Neuronal stem cell (in vitro differentiated cells): Measurements from ENCODE around the gene RAP1GAP2.
A peak's percentile ranks its signal among the peaks of the same experiment; 100 is the strongest.

ENCODE experiments used
- DNase-seq: peaks from one replicate; pipeline ENCODE4 v3.0.0-alpha.2; 2013; ENCODE audit warnings: low spot score
- H2AFZ ChIP-seq: one replicate; pipeline ENCODE4 v1.6.1; 2013; ENCODE audit warnings: mild to moderate bottlenecking, low read length, inconsistent platforms
- H2AK5ac ChIP-seq: 2 replicates; pipeline ENCODE4 v1.6.1; 2013; ENCODE audit warnings: low read depth, mild to moderate bottlenecking, inconsistent platforms, low read length, moderate library complexity, mixed read lengths
- H2BK120ac ChIP-seq: 2 replicates; pipeline ENCODE4 v1.6.1; 2013; ENCODE audit warnings: low read depth, mild to moderate bottlenecking, inconsistent platforms, low read length, moderate library complexity, mixed read lengths
- H2BK12ac ChIP-seq: one replicate; pipeline ENCODE4 v1.6.1; 2013; ENCODE audit warnings: low read length, inconsistent platforms
- H2BK15ac ChIP-seq: 2 replicates; pipeline ENCODE4 v1.6.1; 2013; ENCODE audit warnings: mild to moderate bottlenecking, low read length, inconsistent platforms, mixed read lengths
- H2BK5ac ChIP-seq: one replicate; pipeline ENCODE4 v1.6.1; 2013; ENCODE audit warnings: inconsistent platforms, mild to moderate bottlenecking, low read length, moderate library complexity
- H3K14ac ChIP-seq: one replicate; pipeline ENCODE4 v1.6.1; 2013; ENCODE audit warnings: low read length, inconsistent platforms
- H3K18ac ChIP-seq: 2 replicates; pipeline ENCODE4 v1.6.1; 2013; ENCODE audit warnings: low read length, inconsistent platforms
- H3K23ac ChIP-seq: 2 replicates; pipeline ENCODE4 v1.6.1; 2013; ENCODE audit warnings: low read depth, mild to moderate bottlenecking, mixed read lengths, low read length, inconsistent platforms; ENCODE audit not compliant: poor library complexity
- H3K27ac ChIP-seq: replicated peaks from 3 replicates; pipeline ENCODE4 v1.5.1; 2013; ENCODE audit warnings: low read length, inconsistent platforms
- H3K27me3 ChIP-seq, 3 experiments: 2 replicates each; pipeline ENCODE4 v1.6.1; 2013; ENCODE audit warnings: low read length in 3 of 3, mild to moderate bottlenecking in 2 of 3, inconsistent platforms in 1 of 3, low read depth in 1 of 3, mixed read lengths in 1 of 3, moderate library complexity in 1 of 3; ENCODE audit not compliant: control insufficient read depth in 3 of 3, insufficient read depth in 3 of 3
- H3K36me3 ChIP-seq, 2 donors: replicated peaks in 1 of 2; 2 replicates each; pipeline ENCODE4 v1.6.1; 2013; ENCODE audit warnings: low read length in 2 of 2; ENCODE audit not compliant: control insufficient read depth in 2 of 2, insufficient read depth in 2 of 2
- H3K4ac ChIP-seq: 2 replicates; pipeline ENCODE4 v1.6.1; 2013; ENCODE audit warnings: inconsistent platforms, mild to moderate bottlenecking, low read length, moderate library complexity
- H3K4me1 ChIP-seq, 2 donors: 1 replicate in 1 of 2; 2 replicates in 1 of 2; pipeline ENCODE4 v1.6.1; 2013; ENCODE audit warnings: low read length in 2 of 2, low read depth in 1 of 2; ENCODE audit not compliant: control insufficient read depth in 2 of 2, insufficient read depth in 1 of 2
- H3K4me2 ChIP-seq: one replicate; pipeline ENCODE4 v1.6.1; 2013; ENCODE audit warnings: mild to moderate bottlenecking, low read length, inconsistent platforms; ENCODE audit not compliant: insufficient read depth, poor library complexity, severe bottlenecking
- H3K4me3 ChIP-seq, 2 donors: 2 replicates each; pipeline ENCODE4 v1.5.1; 2013; ENCODE audit warnings: low read length in 2 of 2, mild to moderate bottlenecking in 2 of 2, inconsistent platforms in 1 of 2, moderate library complexity in 1 of 2
- H3K79me1 ChIP-seq: one replicate; pipeline ENCODE4 v1.6.1; 2013; ENCODE audit warnings: low read depth, mild to moderate bottlenecking, inconsistent platforms, low read length, moderate library complexity
- H3K9ac ChIP-seq: one replicate; pipeline ENCODE4 v1.6.1; 2013; ENCODE audit warnings: mild to moderate bottlenecking, low read depth, low read length, inconsistent platforms; ENCODE audit not compliant: poor library complexity
- H3K9me3 ChIP-seq, 2 donors: replicated peaks in 1 of 2; 2 replicates each; pipeline versions ENCODE3 to v1.6.1; 2013; ENCODE audit warnings: low read length in 2 of 2, mild to moderate bottlenecking in 2 of 2, inconsistent platforms in 1 of 2, low read depth in 1 of 2, mixed read lengths in 1 of 2, moderate library complexity in 1 of 2; ENCODE audit not compliant: control insufficient read depth in 2 of 2, insufficient read depth in 1 of 2
- H4K8ac ChIP-seq: one replicate; pipeline ENCODE4 v1.6.1; 2013; ENCODE audit warnings: low read depth, mild to moderate bottlenecking, inconsistent platforms, low read length, moderate library complexity
- H4K91ac ChIP-seq: one replicate; pipeline ENCODE4 v1.6.1; 2013; ENCODE audit warnings: low read length, low read depth, mild to moderate bottlenecking, inconsistent platforms; ENCODE audit not compliant: poor library complexity
- WGBS, 2 donors: extraction: QIAGEN DNeasy Blood & Tissue Kit; methylation state at CpG; one replicate each; pipeline ENCODE4 v1.1.7; 2013; ENCODE audit warnings: missing lambda C conversion rate in 2 of 2, mixed read lengths in 1 of 2; ENCODE audit not compliant: insufficient read length in 2 of 2, insufficient replicate concordance in 1 of 2; ENCODE audit errors: extremely low coverage in 2 of 2; 5-methylcytosine and 5-hydroxymethylcytosine counted together

Gene RAP1GAP2

DNA sequence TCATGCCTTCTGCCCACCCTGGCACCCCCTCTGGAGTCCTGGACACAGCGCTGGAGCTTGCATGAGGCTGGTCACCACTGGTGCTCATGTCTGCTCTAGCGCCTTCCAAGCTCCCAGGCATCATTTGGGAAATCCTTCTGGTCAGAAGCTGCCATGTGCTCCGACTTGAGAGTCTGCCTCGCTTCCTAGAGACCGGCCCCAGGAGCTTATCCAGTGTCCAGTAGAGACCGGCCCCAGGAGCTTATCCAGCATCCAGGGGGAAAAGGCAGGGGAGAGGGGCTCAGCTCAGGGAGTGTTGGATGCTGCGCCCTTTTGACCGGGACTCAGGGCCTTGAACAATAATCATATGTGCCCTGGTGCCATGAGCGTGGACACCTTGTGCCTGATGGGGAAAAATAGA is 106.3 kb downstream of the RAP1GAP2 start:
- Histone ChIP-seq H2AFZ (no peak overlapping the region), H3K23ac (no peak overlapping the region), H3K4me2 (no peak overlapping the region), H3K9ac (no peak overlapping the region), H3K18ac (peak overlapping the region; percentile 27), H3K4ac (no peak overlapping the region), H3K14ac (no peak overlapping the region), H3K9me3 (peaks cover 0 to 2% of the 10 kb centered on the region in 2 donors), H4K8ac (no peak overlapping the region), H3K27me3 (peaks cover 0 to 12% (median 0%) of the 10 kb centered on the region in 3 experiments), H3K79me1 (no peaks in the 10 kb centered on the region), H3K36me3 (no peaks in the 10 kb centered on the region), H2BK5ac (no peak overlapping the region), H2BK12ac (no peak overlapping the region), H3K27ac (no peak overlapping the region), H4K91ac (no peak overlapping the region), H2AK5ac (peak overlapping the region; percentile 31), H3K4me1 (peaks cover 0 to 10% of the 10 kb centered on the region in 2 donors), H3K4me3 (no peak overlapping the region), H2BK15ac (no peak overlapping the region), H2BK120ac (no peak overlapping the region)
- WGBS, 2 donors, result no CpG with 5 or more reads among the region's 9 CpGs
- DNase-seq, result no peak

DNA sequence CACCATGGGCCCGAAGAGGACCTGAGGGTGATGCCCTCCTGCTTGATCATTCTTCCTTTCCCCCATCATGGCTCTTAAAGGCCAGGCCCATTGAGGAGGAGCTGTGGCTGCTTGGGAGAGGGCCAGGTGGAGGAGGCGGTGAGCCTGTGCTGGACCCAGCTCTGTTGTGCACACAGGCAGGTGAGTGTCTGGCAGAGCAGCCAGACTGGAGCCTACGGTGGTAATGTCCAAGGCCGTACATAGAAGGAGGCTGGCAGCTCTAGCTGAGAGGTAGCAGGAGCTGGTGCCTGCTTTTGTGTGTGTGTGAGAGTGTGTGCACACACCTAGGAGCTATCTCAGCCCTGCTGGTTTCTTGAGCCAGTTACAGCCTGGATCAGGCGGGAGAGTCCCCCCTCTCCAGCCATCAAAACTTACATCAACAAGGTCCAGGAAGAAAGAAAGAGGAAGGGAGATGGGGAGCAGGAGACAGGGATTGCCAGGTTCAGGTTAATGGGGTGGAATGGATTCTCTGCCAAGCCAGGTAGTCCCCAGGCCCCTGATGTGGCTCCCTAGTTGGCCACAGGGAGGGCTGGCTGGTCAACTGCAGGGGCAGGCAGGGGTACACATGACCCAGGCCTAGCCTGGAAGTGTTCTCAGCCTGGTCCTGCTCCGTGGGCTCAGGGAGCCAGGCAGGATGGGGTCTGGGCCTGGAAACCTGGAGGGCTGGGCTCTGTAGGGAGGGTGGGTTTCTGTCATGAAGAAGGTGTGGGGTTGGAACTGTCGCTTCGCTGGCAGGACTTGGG is 107.1 kb downstream of the RAP1GAP2 start:
- DNase-seq, result no peak
- WGBS, 2 donors, result no CpG with 5 or more reads among the region's 8 CpGs
- peak overlapping the region; percentile 16 for H2BK5ac ChIP-seq
- peaks cover 0 to 10% of the 10 kb centered on the region in 2 donors for H3K4me1 ChIP-seq
- H3K18ac ChIP-seq, result peak overlapping the region; percentile 88
- H4K91ac ChIP-seq, result no peak overlapping the region
- peak overlapping the region; percentile 22 for H3K23ac ChIP-seq
- no peaks in the 10 kb centered on the region for H3K36me3 ChIP-seq
- no peak overlapping the region for H3K4me3 ChIP-seq
- H3K27me3 ChIP-seq, result peaks cover 0 to 12% (median 0%) of the 10 kb centered on the region in 3 experiments
- no peak overlapping the region for H3K27ac ChIP-seq
- peak overlapping the region; percentile 11 for H2AFZ ChIP-seq
- peak overlapping the region; percentile 28 for H2BK15ac ChIP-seq
- H3K9me3 ChIP-seq, result peaks cover 0 to 2% of the 10 kb centered on the region in 2 donors
- H3K14ac ChIP-seq, result peak overlapping the region; percentile 25
- no peaks in the 10 kb centered on the region for H3K79me1 ChIP-seq
- H4K8ac ChIP-seq, result no peak overlapping the region
- no peak overlapping the region for H3K4ac ChIP-seq
- no peak overlapping the region for H2BK12ac ChIP-seq
- H2BK120ac ChIP-seq, result peak overlapping the region; percentile 18
- peak overlapping the region; percentile 23 for H2AK5ac ChIP-seq
- no peak overlapping the region for H3K4me2 ChIP-seq
- peak overlapping the region; percentile 64 for H3K9ac ChIP-seq

GRCh38 chr17:2904135-2904534 is 107.9 kb downstream of the RAP1GAP2 start:
- Histone ChIP-seq H2BK15ac (no peak overlapping the region), H2AFZ (peak overlapping the region; percentile 24), H3K14ac (no peak overlapping the region), H3K18ac (peak overlapping the region; percentile 88), H3K9ac (peak overlapping the region; percentile 64), H3K27me3 (peaks cover 0 to 12% (median 0%) of the 10 kb centered on the region in 3 experiments), H3K79me1 (no peaks in the 10 kb centered on the region), H3K4me1 (peaks cover 0 to 10% of the 10 kb centered on the region in 2 donors), H3K27ac (no peak overlapping the region), H3K4me3 (no peak overlapping the region), H2BK120ac (peak overlapping the region; percentile 18), H2BK12ac (no peak overlapping the region), H3K36me3 (no peaks in the 10 kb centered on the region), H3K23ac (peak overlapping the region; percentile 16), H3K4me2 (no peak overlapping the region), H4K8ac (no peak overlapping the region), H4K91ac (no peak overlapping the region), H2AK5ac (no peak overlapping the region), H3K4ac (no peak overlapping the region), H3K9me3 (peaks cover 0 to 2% of the 10 kb centered on the region in 2 donors), H2BK5ac (peak overlapping the region; percentile 16)
- peak; percentile 23 for DNase-seq
- no CpG with 5 or more reads among the region's 16 CpGs for WGBS, 2 donors

DNA sequence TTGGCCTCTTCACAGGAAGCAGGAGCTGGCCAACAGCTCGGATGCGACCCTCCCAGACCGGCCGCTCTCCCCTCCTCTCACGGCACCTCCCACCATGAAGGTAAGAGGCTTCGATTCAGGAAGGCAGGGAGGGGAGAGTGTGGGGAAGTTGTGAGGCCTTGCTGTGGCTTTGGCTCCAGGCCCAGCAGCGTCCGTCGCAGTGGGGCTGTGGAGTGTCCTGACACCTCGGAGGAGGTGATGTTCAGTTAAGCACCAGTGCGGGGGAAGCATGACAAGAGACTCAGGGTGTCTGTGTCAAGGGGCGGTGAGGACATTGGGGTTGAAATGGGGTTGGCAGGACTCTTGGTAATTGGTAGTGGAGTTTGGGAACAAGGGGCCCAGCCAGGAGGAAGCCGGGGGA is 109.0 kb downstream of the RAP1GAP2 start:
- peak overlapping the region; percentile 15 for H3K18ac ChIP-seq
- H2BK15ac ChIP-seq, result peak overlapping the region; percentile 2
- H3K23ac ChIP-seq, result no peak overlapping the region
- H4K91ac ChIP-seq, result no peak overlapping the region
- H3K4me1 ChIP-seq, result peaks cover 0 to 13% of the 10 kb centered on the region in 2 donors
- H2AFZ ChIP-seq, result no peak overlapping the region
- H2BK12ac ChIP-seq, result no peak overlapping the region
- no peak overlapping the region for H3K4me2 ChIP-seq
- no peaks in the 10 kb centered on the region for H3K36me3 ChIP-seq
- H2BK120ac ChIP-seq, result no peak overlapping the region
- WGBS, 2 donors, result no CpG with 5 or more reads among the region's 13 CpGs
- H3K9me3 ChIP-seq, result peaks cover 0 to 2% of the 10 kb centered on the region in 2 donors
- no peak overlapping the region for H3K4me3 ChIP-seq
- peaks cover 0 to 15% (median 0%) of the 10 kb centered on the region in 3 experiments for H3K27me3 ChIP-seq
- DNase-seq, result no peak
- no peak overlapping the region for H2BK5ac ChIP-seq
- H3K9ac ChIP-seq, result no peak overlapping the region
- H4K8ac ChIP-seq, result no peak overlapping the region
- H2AK5ac ChIP-seq, result no peak overlapping the region
- no peak overlapping the region for H3K27ac ChIP-seq
- no peak overlapping the region for H3K14ac ChIP-seq
- no peaks in the 10 kb centered on the region for H3K79me1 ChIP-seq
- no peak overlapping the region for H3K4ac ChIP-seq
